GM19452 (cell line): ENCODE data around the gene ZNF624.
A peak's percentile ranks its signal among the peaks of the same experiment; 100 is the strongest.
"Not testable (repeated sequence)": the region's sequence is repeated elsewhere in the genome, so short reads cannot be mapped to it uniquely, and the experiment has no call there.

Experiments used
- ATAC-seq: cut with Tn5 transposase; IDR thresholded peaks from one replicate; pipeline ENCODE4 v1.9.1; 2021; ENCODE audit not compliant: unreplicated experiment

Gene ZNF624

DNA sequence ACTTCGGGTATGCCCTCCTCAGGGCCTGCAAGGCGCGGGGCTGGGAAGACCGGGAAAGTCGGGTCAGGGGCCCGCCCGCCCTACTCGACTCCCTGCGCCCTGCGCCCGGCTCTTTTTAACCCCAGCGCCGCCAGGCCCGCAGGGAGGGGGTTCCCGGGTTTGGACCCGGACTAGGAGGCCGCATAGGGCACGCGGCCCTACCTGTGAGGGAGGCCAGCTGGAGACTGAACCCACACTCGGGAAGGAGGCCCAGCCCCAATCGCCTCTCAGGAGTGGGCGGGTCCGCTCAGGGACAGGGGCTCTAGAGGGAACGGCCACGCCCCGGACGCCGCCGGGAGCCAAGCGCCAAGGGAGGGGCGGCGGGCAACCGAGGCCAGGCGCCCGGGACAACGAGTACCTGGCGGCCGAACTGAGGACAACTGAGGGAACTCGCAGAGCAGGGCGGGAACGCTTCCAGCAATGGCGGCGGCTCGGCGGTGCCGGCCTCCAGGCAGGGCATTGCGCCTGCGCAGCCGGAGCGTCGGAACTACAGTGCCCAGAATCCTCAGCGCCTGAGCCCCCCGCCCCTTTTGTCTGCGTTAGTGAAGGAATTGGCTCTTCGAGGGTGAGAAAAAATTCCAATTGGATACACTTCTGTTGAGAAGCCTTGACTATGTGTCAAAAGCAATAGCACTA lies at the start of gene ZNF624:
TSS of gene ZNF624 (minus strand) at position 484 of the 675 bp plus-strand sequence.
- peak; percentile 90 for ATAC-seq

DNA sequence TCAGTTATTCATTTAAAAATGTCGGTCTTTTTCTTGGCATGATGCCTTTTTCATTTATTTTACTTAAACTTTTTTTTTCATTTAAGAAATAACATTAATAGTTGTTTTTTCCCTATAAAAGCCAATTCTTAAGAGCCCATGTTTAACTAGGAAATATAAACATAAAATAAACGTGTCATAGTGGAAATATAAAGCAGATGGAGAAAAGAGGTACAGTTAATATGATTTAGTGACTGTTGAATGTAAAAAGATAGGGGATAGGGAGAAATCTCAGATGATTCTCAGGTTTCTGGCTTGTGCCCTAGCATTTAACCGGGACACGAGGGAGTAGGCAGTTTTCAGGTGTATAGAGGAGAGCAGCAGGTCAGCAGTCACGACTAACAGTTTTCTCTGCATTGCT lies 44.0 kb upstream of the ZNF624 start:
- not testable (repeated sequence) for ATAC-seq

DNA sequence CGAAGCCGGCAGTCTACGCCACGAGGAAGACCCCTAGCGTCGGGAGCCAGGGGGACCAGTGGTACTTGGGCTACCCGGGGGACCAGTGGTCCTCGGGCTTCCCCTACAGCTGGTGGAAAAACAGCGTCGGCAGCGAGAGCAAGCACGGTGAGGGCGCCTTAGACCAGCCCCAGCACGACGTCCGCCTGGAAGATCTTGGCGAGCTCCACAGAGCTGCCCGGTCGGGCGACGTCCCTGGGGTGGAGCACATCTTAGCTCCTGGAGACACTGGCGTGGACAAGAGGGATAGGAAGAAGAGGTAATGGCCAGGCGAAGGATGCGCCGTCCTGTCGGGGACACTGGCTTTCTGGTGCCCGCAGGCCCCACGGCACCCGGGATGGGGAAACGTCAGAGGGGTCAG lies 36.8 kb upstream of the ZNF624 start:
- not testable (repeated sequence) for ATAC-seq

DNA sequence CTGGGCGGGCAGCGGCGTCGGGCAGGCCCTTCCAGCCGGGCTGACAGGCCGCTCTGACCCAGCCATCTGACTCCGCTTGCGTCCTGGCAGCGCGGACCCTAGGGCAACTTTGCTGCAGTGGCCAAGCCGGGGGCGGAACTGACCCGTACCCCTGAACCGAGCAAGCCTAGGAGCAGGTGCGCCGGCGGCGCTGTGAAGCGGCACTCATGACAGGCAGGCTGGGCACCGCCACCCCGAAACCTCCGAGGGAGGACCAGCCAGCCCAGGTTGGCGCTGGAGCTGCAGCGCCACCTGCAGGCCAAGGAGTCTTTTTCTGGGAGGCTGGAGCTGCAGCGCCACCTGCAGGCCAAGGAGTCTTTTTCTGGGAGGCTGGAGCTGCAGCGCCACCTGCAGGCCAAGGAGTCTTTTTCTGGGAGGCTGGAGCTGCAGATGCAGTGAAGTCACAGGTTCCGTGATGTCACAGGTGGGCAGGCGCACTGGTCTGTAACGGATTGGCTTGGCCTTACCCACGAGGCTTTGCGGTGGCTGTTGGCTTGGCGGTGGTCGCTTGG lies 36.2 kb upstream of the ZNF624 start, which contains the start of gene CCDC144A:
TSS of gene CCDC144A (plus strand) at position 511 of the 551 bp plus-strand sequence. CDS start 160 bp downstream, outside the sequence.
- ATAC-seq, result not testable (repeated sequence)

DNA sequence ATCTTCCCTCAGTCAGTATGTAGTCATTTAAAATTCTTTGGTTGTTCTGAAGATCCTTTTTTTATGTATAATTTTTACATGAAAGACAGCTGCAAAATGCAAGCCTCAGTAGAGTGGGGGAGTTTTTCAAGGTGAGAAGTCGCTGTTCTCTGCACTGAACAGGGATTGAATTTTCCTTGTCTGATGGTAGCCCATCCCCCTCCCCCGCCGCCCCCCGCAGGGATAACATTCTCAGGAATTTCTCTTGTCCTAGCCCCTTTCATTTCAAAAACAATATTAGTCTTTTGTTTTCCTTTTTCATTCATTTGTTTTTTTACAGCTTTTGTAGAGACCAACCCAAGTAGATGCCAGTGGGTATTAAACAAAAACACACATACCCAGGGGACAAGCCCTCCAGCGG lies 33.5 kb upstream of the ZNF624 start:
- ATAC-seq, result not testable (repeated sequence)

DNA sequence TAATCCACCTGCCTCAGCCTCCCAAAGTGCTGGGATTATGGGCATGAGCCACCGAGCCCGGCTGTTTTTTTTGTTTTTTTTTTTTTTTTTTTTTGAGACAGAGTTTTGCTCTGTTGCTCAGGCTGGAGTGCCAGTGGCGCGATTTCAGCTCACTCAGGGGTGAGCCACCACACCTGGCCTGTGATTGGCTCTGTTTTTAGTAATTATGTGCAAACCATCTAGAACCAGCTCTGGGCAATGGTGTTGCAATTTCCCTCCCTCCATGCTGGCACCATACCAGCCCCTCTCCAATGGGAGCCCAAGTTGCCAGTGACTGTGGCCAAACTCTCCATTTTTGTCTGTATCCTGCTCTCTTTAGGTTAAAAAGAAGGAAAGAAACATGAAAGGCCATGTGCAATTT lies 32.4 kb upstream of the ZNF624 start:
- not testable (repeated sequence) for ATAC-seq

DNA sequence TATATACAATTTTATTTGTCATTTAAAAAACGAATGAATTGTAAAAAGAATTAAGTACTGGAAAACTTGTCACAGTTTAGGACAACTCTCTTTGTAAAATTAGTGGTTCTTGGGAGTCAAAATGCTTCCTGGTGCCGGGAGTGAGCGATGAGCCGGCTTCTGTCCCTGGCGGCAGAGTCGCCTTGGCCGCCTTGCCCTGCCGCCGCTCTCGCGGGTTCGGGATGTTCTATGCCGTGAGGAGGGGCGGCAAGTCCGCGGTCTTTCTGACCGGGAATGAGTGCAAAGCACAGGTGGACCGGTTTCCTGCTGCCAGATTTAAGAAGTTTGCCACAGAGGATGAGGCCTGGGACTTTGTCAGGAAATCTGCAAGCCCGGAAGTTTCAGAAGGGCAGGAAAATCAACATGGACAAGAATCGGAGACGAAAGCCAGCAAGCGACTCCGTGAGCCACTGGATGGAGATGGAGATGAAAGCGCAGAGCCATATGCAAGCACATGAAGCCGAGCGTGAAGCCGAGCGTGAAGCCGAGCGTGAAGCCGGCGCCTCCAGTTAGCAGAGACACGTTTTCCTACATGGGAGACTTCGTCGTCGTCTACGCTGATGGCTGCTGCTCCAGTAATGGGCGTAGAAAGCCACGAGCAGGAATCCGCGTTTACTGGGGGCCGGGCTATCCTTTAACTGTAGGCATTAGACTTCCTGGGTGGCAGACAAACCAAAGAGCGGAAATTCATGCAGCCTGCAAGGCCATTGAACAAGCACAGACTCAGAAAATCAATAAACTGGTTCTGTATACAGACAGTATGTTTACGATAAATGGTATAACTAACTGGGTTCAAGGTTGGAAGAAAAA lies 29.9 kb upstream of the ZNF624 start:
- not testable (repeated sequence) for ATAC-seq

DNA sequence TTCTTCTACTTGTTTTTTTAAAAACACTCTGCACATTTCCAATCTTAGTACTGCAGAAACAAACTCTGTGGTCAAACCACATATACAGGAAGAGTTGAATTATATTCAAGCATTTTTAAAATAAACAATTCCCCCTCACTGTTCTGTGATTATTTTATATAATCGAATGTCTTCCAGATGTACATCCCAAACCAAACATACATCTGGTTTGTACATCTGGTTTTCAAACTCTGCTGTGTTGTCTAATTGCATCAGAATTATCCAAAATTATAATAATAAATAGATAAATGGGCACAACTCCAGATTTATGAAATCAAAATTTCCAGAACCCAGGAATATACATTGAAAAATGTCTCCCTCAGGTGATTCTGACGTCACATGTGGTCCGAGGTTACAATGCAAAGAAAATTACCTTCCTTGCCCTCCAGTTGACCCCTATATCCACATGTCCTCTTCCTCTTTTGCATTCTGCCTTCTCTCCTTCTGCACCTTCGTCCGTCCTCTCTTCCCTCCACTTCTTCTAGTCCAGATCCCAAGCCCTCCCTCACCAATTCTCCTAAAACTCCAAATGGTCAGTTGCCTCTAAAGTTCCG lies 23.1 kb upstream of the ZNF624 start:
- no peak for ATAC-seq

DNA sequence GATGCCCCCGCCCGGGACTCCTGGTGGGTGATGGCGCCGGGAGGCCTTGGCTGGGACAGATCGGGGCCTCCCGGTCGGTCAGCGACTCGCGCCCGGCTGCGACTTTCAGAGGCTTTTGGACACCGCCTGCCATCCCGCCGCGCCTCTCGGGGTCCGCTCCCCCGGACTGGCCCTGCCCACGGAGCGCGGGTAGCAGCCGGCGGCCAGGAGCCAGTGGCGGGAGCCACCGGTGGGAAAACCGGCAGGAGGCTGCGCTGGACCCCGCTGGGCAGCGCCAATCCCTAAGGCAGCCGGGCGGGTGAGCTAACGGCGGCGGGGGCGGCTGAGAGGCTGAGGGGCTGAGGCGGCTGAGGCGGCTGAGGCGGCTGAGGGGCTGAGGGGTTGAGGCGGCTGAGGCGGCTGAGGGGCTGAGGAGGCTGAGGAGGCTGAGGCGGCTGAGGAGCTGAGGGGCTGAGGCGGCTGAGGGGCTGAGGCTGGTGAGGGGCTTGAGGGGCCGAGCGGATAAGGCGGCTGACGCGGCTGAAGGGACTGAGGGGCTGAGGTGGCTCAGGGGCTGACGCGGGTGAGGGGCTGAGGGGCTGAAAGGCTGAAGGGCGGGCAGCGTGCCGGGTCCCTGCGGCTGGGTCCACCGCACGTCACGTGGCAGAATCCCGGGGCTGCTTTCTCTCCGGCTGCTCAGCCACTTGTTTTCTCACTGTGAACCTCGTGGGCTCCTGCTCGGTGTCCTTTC lies 13.4 kb upstream of the ZNF624 start:
- ATAC-seq, result not testable (repeated sequence)

DNA sequence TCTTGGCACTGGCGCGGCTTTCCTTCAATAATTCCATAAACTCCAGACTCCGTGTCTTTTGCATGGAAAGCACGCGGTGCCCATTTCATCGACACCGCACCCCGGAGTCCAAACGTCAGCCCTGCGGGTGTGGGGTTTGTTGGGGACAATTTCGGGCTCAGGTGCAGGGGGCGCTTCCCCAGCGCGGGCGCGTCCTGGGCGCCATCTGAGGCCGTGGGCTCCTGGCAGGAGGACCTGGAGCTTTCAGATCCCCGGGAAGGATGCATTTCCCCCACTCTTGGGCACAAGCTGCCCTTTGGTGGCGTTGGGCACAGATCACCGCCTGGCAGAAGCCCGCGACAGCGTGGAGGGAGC lies 12.9 kb upstream of the ZNF624 start:
- not testable (repeated sequence) for ATAC-seq

DNA sequence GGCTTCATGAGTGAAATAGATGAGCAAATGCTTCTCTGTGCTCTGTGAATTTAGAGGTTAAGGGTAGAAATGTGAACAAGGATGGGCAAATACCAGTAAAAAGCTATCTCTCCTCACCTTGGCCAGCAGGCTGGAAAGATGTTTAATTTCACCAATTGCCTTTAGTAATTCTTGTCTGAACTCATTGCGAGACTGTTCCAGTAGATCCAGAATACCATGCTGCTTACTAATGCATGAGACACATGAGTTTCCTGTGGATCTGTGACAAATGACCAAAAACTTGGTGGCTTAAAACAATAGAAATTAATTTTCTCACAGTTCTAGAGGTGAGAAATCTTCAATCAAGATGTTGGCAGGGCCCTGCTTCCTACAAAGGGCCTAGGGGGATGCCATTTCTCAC lies 9.3 kb upstream of the ZNF624 start:
- no peak for ATAC-seq

DNA sequence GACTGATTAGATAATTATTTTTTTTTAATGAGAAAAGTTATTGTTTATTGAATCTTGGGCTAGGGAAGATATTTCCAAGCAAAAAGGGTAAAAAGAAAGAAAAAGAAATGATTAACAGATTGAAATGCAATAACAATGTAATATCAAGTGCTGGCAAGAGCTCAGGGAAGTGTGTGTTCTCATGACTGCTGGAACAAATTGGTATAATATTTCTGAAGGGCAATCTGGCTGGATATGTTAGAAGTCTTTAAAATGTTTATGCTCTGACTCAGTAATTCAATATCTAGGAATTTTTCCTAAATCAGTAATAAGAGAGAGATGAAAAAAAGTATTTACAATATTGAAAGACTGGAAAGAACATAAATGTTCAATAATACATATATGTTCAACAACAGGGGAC lies 7.6 kb upstream of the ZNF624 start:
- ATAC-seq, result no peak

DNA sequence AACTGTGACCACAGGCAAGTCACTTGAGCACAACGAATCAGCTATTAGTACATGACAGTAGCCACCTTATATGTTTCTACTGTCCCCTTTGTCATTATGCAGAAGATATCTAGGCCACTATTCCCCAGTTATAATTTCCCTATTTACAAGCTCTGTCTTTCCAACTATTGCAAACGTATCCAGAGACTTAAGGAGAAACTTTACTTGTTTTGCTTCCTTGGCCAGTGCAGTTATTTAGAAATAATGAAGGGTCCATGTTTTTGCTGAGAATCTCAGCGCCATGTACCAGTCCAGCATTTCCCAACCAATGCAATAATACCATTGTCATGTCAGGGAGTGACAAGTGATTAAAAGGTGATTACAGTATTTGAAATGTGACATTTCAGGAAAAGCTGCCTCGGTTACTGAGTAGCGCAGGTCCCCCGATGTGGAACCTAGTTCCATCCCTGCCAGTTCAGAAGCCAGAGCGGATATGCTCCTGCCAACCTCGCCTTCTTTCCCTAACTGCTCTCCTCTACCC lies 743 bp downstream of the ZNF624 start:
- no peak for ATAC-seq

DNA sequence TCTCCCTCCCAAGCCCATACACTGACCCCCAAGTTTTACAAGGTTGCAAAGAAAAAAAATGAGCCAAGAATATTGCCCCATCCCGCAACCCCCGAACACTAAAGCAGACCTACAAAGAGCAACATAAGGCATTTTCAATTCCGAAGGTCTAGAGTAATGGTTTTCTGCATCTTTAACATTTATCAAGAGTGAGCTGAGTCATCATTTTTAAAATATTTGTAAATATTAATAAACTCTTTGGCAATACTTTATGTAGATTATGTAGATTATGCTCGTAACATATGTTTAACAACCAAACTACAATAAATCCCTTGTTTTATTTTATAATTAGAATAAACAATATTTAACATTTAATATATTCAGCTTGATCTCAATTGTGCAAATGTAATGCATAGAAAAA lies 1.4 kb downstream of the ZNF624 start:
- no peak for ATAC-seq

DNA sequence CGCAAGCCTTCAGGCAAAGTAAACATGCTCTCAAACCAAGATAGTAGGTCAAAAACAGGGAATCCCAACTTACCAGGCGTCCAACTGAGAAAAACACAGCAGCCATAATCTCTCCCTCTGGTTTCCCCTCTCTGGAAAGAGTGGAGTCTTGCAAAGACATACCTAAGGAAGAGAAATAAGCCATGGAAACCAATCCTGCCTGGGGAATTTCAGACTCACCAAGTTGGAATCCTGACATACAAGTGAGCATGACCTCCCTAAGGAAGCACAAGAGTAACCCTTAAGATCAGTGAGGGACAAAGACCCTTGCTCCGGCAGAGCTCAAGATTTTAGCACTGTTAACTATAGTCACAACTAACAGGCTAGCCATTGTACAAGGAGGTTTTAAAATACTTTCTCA lies 4.1 kb downstream of the ZNF624 start:
- ATAC-seq, result no peak

DNA sequence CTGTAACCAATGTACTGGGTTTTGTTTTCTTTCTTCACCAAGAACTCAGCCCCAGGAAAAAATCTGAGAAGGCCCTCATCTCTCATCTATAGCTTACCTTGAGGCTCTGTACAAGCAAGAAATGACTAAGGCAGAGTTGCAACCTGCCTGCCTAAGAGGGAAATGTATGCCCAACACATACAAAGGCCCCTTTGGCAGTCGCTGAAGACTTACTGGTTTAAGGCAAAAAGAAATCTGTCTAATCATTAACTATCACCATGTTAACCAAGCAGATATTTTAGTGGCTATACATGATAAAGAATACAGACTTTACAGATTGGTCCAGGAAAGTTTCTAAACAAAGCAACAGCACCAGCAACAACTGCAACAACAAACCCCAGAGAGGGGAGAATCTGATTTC lies 14.2 kb downstream of the ZNF624 start:
- ATAC-seq, result no peak

DNA sequence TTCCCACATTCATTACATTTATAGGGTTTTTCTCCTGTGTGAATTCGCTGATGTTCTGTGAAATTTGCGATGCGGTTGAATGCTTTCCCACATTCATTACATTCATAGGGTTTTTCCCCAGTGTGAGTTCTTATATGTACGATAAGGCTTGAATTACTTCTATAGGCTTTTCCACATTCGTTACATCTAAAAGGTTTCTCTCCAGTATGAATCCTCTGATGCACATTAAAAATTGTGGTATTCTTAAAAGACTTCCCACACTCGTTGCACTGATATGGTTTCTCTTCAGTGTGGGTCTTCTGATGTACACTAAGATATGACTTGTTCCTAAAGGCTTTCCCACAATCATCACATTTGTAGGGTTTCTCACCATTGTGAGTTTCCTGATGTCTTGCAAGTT lies 30.4 kb downstream of the ZNF624 start:
- no peak for ATAC-seq

DNA sequence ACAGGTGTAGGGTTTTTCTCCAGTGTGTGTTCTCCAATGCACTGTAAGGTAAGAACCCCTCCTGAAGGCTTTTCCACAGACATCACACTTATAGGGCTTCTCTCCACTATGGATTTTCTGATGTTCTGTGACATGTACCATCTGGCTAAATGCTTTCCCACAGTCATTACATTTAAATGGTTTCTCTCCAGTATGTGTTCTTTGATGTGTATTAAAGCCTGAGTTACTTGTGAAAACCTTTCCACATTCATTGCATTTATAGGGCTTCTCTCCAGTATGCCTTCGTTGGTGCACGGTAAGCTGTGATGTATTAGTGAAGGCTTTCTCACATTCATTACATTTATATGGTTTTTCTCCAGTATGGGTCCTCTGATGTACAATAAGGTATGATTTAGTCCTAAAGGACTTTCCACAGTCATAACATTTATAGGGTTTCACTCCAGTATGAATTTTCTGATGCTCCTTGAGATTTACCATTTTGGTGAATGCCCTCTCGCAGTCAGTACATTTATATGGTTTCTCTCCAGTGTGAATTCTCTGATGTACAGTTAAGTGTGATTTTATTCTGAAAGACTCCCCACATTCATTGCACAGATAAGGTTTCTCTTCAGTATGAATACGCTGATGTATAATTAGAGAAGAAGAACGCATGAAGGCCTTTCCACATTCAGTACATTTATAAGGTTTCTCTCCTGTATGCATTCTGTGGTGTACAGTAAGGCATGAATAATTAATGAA lies 30.9 kb downstream of the ZNF624 start:
- ATAC-seq, result no peak

DNA sequence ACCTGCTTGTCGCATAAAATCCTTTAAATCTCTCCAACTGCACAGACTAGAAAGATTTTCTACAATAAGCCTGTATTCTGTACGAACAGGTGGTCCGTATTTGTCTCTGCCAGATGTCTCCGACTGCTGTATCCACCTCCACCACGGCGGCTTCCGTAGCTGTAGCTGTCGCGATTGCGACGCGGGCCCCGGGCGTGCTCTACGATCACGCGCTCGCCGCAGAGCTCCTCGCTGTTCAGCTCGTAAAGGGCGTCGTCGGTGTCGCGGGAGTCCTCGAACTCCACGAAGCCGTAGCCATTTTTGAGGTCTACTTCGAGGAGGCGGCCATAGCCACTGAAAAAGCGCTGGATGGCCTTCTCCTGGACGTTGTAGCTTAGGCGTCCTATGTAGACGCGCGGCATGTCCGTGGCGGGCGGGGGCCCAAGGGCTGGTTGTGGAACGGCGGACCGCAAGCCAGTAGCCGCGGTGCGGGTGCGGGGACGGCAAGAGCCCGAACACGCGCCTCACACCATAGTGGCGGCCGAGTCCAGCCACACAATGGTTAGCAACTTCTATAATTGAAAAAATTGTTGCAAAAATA lies 36.1 kb downstream of the ZNF624 start:
- no peak for ATAC-seq

DNA sequence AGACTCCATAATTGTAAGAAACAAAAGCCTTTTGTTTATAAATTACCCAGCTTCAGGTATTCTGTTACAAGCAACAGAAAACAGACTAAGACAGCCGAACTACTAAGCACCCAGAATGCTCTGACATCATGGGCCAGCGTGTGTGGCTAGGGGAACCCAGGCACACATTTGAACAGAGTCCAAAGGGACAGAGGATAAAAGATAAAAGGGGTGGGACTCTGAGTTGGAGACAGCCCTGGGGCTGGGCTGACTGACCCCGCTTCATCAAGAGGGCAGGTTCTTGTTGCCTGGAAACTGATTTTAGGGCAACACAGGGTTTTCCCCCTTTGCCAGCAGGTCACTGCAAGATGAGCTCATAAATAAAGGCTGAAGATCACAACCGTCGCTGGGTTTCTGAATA lies 54.1 kb downstream of the ZNF624 start:
- ATAC-seq, result no peak
